Kidney epithelial cell (primary cell): ENCODE results near the gene MGMT. TPM values are rescaled to one million over a fixed set of nuclear protein-coding genes. Genes with fewer than 3 reads are reported as not detected.

Experiments
- DNase-seq: peaks from one replicate; pipeline ENCODE4 v3.0.0-alpha.2; 2010; ENCODE audit warnings: low read depth
- H3K27me3 ChIP-seq: 2 replicates; pipeline ENCODE4 v1.6.0; 2011; ENCODE audit warnings: low read length; ENCODE audit not compliant: control insufficient read depth, insufficient read depth
- H3K36me3 ChIP-seq: 2 replicates; pipeline ENCODE4 v1.5.1; 2011; ENCODE audit warnings: low read length; ENCODE audit not compliant: control insufficient read depth, insufficient read depth
- H3K4me3 ChIP-seq: 2 replicates; pipeline ENCODE4 v1.5.1; 2011; ENCODE audit warnings: low read depth, mild to moderate bottlenecking, control low read depth, low read length
- total RNA-seq: library from RNA; depleted of rRNA; stranded (reverse); fragments of >200 nt; gene quantifications from 2 replicates; pipeline ENCODE4 v1.2.3, GENCODE V29; 2015
- TF ChIP-seq, protein P1 (sequence below): IDR thresholded peaks from 2 replicates; pipeline ENCODE4 v1.5.1; 2011; ENCODE audit warnings: mild to moderate bottlenecking, moderate library complexity, low read length, control low read depth, inconsistent platforms; ENCODE audit not compliant: insufficient read depth, poor library complexity, severe bottlenecking

MGMT gene
- total RNA-seq, 1 donor from 2014 or later: 36.1 TPM

DNA sequence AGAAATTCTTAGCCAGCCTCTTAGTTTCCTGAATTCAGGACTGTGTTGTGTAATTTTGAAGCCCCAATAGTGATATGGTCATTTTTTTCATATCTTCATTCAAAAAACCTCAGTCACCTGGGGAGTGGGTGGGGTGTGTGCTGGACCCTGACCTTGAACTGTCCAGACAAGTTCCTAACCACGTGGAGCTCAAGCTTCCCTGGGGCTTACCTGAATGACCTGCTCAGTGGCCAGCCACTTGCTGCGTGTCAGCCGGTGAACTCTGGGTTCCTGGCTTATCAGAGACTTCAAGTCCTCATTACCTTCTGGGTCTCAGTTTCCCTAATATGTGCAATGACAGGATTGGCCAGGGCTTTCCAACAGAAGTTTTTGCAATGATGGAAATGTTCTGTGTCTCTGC lies 27.1 kb downstream of the MGMT start:
- Histone ChIP-seq H3K36me3 (no peaks in the 10 kb centered on the region), H3K4me3 (no peak overlapping the region), H3K27me3 (no peaks in the 10 kb centered on the region)
- DNase-seq: no peak
- TF ChIP-seq, protein P1, sequence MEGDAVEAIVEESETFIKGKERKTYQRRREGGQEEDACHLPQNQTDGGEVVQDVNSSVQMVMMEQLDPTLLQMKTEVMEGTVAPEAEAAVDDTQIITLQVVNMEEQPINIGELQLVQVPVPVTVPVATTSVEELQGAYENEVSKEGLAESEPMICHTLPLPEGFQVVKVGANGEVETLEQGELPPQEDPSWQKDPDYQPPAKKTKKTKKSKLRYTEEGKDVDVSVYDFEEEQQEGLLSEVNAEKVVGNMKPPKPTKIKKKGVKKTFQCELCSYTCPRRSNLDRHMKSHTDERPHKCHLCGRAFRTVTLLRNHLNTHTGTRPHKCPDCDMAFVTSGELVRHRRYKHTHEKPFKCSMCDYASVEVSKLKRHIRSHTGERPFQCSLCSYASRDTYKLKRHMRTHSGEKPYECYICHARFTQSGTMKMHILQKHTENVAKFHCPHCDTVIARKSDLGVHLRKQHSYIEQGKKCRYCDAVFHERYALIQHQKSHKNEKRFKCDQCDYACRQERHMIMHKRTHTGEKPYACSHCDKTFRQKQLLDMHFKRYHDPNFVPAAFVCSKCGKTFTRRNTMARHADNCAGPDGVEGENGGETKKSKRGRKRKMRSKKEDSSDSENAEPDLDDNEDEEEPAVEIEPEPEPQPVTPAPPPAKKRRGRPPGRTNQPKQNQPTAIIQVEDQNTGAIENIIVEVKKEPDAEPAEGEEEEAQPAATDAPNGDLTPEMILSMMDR: no peak

DNA sequence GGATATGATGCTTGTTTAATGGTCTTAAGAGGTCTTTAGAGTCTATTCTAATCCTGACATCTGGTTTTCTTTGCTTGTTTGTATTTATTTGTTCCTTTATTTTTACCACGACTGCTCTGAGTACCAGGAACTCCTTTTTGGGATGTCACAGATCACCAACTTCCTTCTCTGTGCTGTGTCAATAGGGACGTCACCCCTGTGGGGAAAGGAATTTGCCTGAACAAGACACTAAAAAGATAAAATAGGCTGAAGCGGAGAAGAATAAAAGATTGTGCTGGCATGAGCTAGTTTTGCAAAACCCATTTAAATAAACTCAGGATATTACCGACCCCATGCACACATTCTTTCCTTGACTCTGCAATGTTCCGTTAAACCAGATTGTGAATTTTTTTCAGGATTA lies 27.7 kb downstream of the MGMT start:
- no peak overlapping the region for H3K4me3 ChIP-seq
- H3K36me3 ChIP-seq: no peaks in the 10 kb centered on the region
- DNase-seq: no peak
- H3K27me3 ChIP-seq: no peaks in the 10 kb centered on the region
- TF ChIP-seq, protein P1: no peak

DNA sequence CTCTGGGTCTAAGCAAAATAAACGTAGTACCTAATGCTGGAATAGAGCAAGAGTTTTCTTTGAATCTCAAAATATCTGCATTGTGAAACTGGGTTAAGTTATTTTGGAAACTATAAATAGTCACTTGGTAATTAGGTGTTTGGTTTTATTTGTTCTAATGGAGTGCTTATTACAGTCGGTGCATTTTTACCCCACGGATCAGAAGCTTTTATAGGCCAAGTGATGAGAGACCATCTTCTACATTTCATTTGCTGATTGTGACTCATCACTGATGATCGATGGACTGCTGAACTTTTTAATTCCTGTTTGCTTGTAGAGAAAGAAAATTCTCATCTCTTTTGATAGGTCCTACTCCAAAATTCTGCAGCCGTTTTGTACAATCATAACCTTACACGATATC lies 28.2 kb downstream of the MGMT start:
- Histone ChIP-seq H3K36me3 (no peaks in the 10 kb centered on the region), H3K4me3 (no peak overlapping the region), H3K27me3 (no peaks in the 10 kb centered on the region)
- no peak for DNase-seq
- TF ChIP-seq, protein P1: no peak

DNA sequence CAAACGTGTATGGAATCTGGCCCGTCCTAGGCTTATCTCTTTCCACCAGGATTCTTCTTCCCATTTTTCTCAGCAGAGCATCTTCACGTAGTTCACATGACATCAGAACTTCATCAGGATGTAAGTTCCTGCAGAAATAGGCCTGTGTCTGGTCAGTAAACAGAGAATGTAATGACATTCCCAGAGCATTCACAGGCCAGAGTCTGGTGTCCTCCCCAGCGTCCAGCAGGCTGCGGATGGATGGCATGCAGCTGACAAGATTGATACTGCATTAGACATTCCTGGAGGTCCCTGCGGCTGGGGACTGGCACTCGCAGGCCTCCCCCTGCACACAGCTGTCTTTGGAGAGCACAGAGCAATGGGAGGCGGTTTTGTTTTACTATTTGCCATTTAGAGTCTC lies 28.7 kb downstream of the MGMT start:
- no peak for DNase-seq
- no peak overlapping the region for H3K4me3 ChIP-seq
- H3K27me3 ChIP-seq: no peaks in the 10 kb centered on the region
- TF ChIP-seq, protein P1: no peak
- no peaks in the 10 kb centered on the region for H3K36me3 ChIP-seq

DNA sequence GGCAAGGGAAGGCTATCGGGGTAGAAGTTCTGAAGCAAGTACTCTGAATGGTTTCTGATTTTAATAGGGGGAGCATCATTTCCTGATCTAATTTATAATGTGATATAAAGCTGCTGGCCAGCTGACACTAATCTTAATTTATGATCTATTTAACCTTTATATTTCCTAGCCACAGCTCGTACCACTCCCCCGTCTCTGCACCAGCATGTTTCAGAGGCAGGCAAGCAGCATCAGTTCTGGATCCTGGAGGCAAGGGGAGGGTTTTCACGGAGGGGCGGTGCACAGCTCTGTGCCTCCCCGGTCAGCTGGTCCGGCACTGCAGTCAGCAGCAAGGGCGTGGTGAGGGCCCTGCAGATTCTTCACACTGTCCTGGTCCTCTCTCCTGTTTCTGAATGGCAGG lies 30.0 kb downstream of the MGMT start:
- Histone ChIP-seq H3K36me3 (no peaks in the 10 kb centered on the region), H3K4me3 (no peak overlapping the region), H3K27me3 (no peaks in the 10 kb centered on the region)
- DNase-seq: no peak
- TF ChIP-seq, protein P1: no peak

DNA sequence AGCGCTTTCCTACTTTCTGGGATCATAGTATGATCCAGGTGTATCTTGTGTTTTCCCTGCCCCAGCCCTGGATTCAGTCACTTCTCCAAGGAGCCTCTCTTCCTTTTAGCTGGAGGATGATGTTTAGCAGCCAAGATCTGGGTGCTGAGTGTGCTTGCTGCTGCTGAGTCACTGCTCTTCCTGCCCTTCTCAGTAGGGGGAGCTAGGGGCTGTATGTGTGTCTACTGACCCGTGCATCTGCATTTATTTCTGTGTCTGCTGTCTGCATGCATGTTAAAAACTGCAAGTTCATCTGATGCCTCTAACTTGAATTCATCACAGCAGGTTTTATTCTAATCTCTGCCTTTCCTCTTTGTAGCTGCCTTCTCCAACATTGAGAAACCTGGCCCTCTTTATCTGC lies 31.6 kb downstream of the MGMT start:
- no peaks in the 10 kb centered on the region for H3K36me3 ChIP-seq
- H3K27me3 ChIP-seq: no peaks in the 10 kb centered on the region
- no peak for DNase-seq
- TF ChIP-seq, protein P1: no peak
- no peak overlapping the region for H3K4me3 ChIP-seq
